GM18909 (cell line): ENCODE data around the gene WWP2.
A peak's percentile ranks its signal among the peaks of the same experiment; 100 is the strongest.
"Not testable (repeated sequence)": the region's sequence is repeated elsewhere in the genome, so short reads cannot be mapped to it uniquely, and the experiment has no call there.

ENCODE experiments used
- ATAC-seq: cut with Tn5 transposase; IDR thresholded peaks from one replicate; pipeline ENCODE4 v1.9.1; 2021; ENCODE audit warnings: mild to moderate bottlenecking; ENCODE audit not compliant: unreplicated experiment, poor library complexity

The WWP2 gene

DNA sequence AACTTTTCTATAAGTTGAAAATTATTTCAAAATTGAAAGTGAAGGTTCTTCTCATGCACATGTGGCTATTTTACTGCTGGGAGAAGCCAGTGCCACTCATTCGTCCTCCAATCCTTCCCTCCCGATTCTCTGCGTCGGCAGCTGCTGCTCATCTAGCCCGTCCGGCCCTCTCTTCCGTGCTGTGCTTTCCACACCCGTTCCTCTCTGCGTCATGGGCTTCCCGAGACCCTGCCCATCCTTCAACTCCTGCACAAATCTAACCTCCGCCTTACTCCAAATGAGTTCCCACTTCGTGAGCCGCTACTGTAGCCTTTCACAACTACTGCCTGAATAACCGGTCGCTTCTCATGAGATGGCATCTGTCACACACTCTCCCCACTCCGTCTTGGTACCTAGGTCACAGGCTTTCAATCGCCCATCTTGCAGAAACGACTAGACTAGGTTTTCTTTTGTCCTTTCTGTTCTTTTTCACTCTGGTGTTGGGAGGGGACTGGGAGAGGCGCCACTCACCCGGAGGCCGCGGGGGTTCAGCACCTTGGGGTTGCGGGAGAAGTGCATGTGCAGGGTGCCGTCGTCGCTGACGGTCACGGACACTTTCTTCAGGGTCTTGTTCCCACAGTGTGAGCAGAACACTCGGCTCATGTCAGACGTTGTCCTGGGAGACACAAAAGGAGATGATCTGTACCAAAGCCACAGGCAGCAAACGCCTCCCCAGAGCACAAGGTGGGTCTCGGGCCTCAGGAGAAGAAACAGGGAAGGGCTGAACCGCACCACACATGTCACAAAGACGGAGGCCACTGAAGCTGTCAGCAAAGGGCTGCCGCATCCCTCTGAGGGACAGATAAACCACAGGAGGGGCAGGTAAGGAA is 17.5 kb upstream of the WWP2 start:
- no peak for ATAC-seq

- no peak for ATAC-seq
These were observed 16.9 kb upstream of the WWP2 start for GRCh38 chr16:69745232-69745612.

DNA sequence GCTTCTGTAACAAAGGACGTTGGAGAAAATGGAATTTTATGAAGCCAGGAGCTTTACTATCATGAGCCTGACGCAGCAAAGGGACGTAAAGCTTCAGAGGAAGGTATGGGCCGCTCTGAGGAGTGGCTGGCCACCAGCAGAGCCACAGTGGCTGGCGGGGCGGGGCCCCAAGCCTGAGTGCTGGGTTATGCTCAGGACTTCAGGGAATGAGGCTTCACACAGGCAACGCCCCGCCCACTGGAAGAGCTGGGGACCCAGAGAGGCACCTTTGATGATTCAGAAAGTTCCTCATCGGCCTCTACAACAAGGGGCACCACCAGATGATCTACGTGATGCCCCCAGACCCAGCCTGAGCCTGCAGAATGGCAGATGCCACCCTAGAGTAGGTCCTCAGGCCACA is 16.2 kb upstream of the WWP2 start:
- no peak for ATAC-seq

DNA sequence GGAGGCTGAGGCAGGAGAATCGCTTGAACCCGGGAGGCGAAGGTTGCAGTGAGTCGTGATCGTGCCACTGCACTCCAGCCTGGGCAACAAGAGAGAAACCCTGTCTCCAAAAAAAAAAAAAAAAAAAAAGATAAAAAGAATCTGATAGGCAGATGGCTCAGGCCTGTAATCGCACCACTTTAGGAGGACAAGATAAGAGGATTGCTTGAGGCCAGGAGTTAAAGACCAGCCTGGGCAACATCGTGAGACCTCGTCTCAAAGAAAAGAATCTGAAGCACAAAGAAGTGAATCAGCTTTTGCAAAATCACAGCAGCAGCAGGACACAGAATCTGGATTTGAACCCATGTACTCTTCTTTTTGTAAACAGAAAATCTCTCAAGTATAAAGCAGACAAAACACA is 15.0 kb upstream of the WWP2 start:
- ATAC-seq = no peak

DNA sequence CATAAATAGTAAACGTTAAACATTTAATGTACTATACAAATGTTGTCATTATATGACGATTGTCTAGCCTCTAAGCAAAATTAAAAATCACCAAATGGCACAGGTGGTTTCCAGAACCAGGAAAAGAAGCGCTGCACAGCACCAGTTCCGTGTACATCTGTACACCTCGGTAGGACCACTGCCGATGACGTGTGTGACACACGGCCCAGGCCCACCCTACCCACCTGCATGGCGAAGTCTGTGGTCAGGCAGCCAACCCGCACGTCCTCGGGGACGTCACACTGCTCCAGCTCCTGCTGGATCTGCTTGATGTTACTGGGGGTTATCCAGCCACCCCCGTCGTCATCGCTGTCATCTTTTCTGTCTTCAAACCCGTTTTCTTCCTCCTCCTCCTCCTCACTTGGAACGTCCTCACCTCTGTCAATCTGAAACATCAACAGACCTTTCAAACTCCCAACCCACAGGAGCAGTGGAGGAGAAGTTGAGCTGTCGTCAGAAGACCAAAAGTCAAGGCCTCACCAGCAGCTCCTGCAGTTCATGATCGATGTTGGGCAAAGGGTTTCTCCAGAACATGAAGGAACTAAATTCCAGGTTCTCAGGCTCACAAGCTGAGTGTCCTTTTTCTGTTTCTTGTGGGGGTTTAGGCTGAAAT is 13.3 kb upstream of the WWP2 start:
- no peak for ATAC-seq

DNA sequence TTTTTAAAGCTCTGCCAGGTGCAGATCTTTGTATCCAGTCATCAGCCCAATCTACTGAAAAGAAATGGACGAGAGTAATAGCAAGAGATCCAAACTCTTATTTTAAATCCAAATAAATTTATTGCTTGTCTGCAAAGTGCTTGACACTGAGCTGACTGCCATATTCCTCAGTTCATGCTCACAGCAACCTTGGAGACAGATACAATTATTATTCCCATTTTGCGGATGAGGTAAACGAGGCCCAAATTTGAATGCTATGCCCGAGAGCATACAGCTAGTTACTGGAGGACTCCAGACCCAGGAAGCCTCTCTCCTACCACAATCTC is 8.0 kb upstream of the WWP2 start:
- ATAC-seq = no peak

GRCh38 chr16:69754469-69755310 is 7.4 kb upstream of the WWP2 start, which contains the start of gene NOB1:
Gene NOB1 (minus strand): TSS chr16:69754926. CDS start chr16:69754910, 16 bp downstream.
- ATAC-seq = peak; percentile 92

- no peak for ATAC-seq
These were observed 5.4 kb upstream of the WWP2 start for GRCh38 chr16:69756705-69757104.

DNA sequence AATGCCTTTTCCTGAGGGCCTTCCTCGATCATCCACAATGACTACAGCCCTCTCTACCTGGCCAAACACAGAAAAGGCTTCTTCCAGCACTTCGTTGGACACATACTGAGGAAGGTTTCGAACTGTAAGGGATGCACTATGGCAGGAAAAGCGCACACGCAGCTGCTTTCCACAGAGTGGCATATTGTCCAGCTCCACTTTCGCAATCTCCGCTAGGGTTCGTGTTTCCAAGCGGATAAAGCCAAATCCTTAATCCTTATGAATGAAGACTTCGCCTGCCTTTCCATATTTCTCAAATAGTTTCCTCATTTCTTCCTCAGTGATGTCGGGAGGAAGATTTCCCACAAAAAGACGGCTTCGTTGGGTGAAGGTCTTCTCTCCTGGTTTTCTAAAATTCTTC is 4.8 kb upstream of the WWP2 start:
- ATAC-seq = not testable (repeated sequence)

DNA sequence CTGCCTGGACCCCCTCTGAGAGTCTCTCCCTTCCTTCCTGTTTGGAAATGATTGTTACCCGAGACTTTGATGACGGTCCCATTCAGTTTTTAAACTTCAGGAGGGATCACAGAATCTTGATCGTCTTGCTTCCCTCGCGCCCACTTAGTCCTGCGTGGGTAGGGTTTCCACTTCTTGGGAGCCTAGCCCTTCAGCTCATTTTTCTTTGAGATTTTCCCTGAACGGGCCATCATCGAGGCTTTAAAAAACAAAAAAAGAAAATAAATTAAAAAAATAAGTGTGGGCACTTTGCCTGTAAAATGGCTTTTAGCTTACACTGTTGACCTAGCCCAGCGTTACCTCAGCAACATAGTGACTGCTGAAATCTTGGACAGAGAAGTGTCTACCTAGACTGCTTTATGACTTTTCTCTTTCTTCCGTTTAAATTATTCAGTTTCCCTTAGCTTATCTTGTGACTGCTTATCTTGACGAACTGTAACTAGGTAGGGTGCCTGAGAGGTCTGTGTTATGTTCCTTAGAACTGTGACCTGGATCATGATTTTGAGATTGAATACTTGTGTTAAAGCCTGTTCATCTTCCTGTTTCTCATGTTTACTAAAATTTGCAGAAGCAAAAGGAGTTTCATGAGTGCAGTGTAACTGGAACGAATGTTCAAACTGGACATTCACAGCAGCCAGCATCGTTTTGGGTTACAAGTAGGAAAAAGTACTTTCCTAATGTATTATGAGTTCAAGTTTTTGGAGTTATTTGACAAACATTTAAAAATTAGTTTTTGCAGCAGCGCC is 874 bp downstream of the WWP2 start:
- peak; percentile 12 for ATAC-seq

DNA sequence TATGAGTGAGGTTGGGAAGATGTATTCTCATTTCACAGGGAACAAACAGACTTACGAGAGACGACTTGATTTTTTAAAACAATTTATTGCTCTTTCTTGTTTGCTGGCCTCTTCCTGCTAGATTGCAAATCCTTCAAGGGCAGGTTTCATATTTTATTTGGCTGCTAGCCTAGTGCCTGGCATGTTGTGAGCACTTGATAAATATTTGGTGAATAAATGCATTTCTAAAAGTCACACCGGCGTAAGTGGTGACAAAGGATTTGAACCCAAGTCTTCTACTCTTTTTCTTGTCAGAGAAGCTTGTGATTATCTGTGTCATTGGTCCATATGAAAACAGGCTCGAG is 1.4 kb downstream of the WWP2 start:
- no peak for ATAC-seq

DNA sequence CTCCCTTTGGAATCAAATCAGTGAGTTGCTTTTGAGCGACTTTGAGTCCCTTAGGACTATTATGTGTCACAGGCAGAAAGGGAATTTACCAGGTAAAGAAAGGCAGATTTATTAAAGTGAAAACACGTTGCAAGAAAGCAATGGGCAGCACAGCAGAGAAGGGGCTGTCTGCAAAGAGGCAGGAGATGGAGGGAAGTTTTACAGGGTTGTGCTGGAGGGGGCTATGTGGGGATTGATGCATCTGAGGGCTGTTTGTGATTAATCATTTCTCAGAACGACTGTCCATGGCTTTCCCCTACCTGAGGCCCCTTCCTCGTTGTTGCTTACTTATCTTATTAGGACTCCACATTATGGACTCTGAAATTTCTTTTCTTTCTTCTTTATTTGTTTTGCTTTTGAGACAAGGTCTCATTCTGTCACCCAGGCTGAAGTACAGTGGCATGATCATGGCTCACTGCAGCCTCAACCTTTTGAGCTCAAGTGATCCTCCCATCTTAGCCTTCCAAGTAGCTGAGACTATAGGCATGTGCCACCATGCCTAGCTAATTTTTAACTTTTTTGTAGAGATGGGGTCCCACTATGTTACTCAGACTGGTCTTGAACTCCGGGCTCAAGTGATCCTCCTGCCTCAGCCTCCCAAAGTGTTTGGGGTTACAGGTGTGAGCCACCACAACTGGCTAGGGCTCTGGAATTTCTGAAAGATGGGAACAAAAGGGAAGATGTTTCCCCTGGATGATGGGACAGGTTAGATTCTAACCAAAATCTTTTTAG is 5.5 kb downstream of the WWP2 start:
- no peak for ATAC-seq

DNA sequence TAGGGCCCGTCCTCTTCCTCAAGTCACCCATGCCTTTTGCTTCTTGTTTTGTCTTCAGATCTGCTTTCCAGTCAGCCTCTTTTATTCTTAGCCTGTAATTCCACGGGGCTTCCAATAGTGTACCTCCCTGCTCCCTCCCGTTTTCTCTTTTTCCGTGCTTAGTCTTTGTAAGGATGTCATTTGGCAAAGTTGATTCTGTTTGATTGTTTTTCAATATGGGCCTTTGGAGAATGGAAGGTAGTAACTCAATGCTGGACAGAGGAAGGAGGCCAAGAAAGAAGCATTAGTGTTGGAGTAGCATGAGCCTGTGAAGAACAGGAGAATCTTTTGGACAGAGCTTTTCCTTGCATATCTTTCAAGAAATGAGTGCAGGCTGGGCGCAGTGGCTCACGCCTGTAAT is 6.5 kb downstream of the WWP2 start:
- ATAC-seq = no peak

DNA sequence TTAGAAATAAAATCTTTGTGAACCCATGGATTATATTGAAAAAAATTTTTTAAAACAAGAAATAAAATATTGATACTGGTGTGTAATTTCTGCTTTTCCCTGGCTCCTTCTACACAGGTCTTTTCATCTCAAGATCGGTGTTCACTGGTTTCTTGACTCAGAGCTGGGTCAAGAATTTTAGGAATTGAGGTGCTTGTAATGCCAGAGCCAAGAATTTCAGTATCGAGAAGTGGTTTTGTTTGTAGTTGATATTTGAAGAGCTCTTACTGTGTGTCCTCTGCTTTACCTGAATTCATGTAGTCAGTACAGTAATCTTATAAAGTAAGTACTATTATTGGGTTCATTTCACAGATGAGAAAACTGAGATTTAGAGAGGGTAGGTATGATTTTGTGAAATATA is 7.3 kb downstream of the WWP2 start:
- ATAC-seq = no peak

GRCh38 chr16:69771651-69771967 is 9.5 kb downstream of the WWP2 start:
- ATAC-seq = no peak

DNA sequence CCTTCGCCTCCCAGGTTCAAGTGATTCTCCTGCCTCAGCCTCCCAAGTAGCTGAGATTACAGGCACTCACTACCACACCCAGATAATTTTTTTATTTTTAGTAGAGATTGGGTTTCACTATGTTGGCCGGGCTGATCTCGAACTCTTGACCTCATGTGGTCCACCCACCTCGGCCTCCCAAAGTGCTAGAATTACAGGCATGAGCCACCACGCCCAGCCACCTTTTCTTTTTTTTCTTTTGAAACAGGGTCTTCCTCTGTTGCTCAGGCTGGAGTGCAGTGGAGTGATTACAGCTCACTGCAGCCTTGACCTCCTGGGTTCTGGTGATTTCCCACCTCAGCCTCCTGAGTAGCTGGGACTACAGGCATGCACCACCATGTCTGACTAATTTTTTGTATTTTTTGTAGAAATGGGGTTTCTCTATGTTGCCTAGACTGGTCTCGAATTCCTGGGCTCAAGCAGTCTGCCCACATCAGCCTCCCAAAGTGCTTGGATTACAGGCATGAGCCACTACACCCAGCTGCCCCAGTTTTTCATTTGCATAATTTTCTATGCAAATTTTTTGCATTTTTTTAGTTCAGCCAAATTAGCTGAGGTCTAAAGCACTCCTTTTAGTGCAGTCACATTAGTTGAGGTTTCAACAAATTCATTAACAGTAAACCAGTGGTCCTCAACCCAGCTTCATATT is 11.3 kb downstream of the WWP2 start:
- peak; percentile 53 for ATAC-seq

DNA sequence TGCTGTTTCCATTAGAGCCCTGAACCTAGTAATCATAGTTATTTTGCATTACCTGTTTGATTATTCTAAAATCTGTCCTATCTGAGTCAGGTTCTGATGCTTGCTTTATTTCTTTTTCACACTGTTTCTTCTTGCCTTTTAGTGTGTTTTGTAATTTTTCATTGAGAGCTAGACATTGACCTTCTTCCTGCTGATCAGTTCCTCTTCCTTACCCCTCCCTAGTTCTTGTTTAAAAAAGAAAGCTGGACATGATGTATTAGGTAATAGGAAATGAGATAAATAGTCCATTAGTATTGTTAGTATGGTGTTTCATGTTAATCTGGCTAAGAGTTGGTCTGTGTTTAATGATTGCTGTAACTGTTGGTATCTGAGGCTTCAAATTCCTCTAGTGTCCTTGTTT is 13.4 kb downstream of the WWP2 start:
- ATAC-seq = no peak

- ATAC-seq = no peak
These were observed 17.6 kb downstream of the WWP2 start for GRCh38 chr16:69779724-69780123.

- ATAC-seq = no peak
These were observed 19.0 kb downstream of the WWP2 start for GRCh38 chr16:69781118-69781517.
